ENCODE measurements around the gene RIN1. TPM values are rescaled to one million over a fixed set of nuclear protein-coding genes. Genes with fewer than 3 reads are reported as not detected.
"Not testable (repeated sequence)": the region's sequence is repeated elsewhere in the genome, so short reads cannot be mapped to it uniquely, and the experiment has no call there.

The RIN1 gene
- total RNA-seq, 1 experiment from 2014 or later = 58.0 TPM

DNA sequence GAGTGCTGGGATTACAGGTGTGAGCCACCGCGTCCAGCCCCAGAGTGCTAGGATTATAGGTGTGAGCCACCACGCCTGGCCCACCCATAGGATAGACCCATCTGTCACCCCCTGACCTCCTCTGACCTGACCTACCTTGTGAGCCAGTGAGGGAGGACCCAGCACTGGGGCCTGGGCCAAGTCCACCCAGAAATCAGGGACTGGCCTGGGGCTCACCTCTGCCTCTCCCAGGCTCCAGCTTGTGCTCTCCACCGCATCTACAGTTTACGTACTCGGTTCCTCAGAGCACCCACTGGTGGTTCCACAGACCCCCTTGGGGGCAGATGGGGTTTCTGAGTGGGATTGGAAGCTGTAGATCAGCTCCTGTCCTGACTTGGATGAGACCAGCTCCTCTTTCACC is 28.9 kb upstream of the RIN1 start:
- Histone ChIP-seq H3K9me3 (replicated peaks) (no peaks in the 10 kb centered on the region), H3K36me3 (no peaks in the 10 kb centered on the region), H3K27me3 (replicated peaks) (peaks cover 28% of the 10 kb centered on the region), H3K4me3 (no peak overlapping the region), H3K4me1 (replicated peaks) (no peaks in the 10 kb centered on the region), H3K27ac (no peak overlapping the region)
- no peak for DNase-seq (ENCODE audit: low read depth in 1 of 2, low spot score in 2 of 2)

DNA sequence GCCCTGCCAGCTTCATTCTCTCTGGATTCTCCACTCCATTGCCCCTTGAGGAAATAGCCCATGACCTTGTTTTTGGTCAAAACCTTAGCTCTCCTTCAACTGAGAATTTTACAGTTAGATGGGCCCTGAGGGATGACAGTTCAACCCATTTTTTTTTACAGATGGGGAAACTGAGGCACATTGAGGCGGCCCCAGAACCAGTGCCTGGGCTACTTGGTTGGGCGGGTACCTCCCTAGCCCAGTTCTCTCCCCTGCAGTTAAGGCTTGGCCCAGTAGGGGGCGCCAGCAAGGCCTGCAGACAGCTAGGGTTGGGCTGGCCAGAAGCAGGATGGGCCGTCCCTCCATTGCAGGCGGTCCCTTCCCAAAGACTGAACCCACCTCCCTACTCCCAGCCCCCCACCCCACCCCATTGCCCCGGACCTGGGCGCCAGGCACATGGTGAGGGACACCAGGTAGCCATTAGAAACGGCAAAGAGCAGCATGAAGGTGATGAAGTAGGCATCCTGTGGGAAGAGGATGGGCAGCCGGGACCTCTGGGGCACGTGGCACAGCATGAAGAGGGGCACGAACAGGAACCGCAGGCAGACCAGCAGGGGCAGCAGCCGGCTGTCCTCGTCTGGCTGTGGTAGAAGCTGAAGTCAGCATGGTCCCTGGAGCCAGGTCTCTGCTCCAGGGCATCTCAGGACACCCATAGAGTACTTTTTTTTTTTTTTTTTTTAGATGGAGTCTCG is 27.7 kb upstream of the RIN1 start:
- Histone ChIP-seq H3K27me3 (replicated peaks) (peaks cover 18% of the 10 kb centered on the region), H3K36me3 (no peaks in the 10 kb centered on the region), H3K27ac (no peak overlapping the region), H3K4me3 (no peak overlapping the region), H3K9me3 (replicated peaks) (no peaks in the 10 kb centered on the region), H3K4me1 (replicated peaks) (no peaks in the 10 kb centered on the region)
- peak in 1 of 2 experiments; percentile 79 for DNase-seq (ENCODE audit: low read depth in 1 of 2, low spot score in 2 of 2)

DNA sequence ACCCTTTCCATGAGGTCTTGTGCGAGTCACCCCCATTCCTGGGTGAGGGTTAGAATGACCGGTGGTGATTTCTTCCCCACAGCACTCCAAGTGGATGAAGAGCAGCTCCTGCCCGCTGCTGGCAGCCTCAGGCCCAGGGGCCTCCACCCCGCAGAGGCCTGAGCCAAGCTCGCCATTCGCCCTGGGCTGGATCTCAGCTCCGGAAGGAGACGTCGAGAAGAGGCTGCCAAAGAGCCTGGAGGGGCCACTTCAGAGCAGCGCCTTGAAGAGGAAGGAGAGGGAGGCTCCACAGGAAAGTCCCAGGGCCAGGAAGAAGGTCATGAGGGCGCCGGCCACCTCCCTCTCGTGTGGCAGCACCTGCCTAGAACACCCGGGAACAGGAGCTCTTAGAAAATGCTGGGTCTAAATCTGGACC is 27.0 kb upstream of the RIN1 start:
- DNase-seq (ENCODE audit: low read depth in 1 of 2, low spot score in 2 of 2) = no peak
- no peak overlapping the region for H3K4me3 ChIP-seq

DNA sequence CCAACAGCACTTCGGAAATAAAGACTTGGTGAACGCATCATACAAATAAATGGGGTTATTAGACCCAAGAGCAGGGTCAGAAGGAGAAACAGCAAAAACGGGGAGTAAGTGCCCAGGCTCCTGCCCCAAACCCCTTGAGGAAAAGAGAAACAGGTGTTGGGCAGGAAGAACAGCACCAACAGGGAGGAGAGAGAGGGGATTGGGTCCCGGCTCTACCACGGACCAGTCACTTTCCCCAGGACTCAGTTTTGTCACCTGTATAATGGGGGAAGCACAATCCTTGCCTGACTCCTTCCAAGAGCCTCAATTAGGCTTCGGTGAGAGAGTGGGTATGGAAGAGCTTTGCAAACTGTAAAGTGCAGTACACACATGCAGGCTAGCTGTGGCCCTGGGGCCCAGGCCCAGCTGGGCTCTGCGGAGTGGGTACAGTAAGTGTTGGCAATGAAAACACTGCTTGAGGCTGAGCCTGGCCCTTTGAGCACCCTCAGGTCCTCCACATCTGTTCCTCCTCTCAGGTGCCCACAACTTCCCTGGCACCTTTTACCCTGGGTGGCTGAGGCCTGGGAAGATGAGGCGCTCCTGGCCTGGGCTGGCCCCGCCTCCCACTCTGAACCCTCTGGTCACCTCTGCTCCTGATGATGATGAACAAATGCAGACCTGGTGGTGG is 26.4 kb upstream of the RIN1 start:
- Histone ChIP-seq H3K36me3 (no peaks in the 10 kb centered on the region), H3K27ac (no peak overlapping the region), H3K9me3 (replicated peaks) (no peaks in the 10 kb centered on the region; the same call in 1 of the 2 replicates), H3K4me1 (replicated peaks) (no peaks in the 10 kb centered on the region), H3K4me3 (no peak overlapping the region), H3K27me3 (replicated peaks) (peaks cover 18% of the 10 kb centered on the region)
- no peak for DNase-seq (ENCODE audit: low read depth in 1 of 2, low spot score in 2 of 2)

More for the DNA sequence above, 27.0 kb upstream of the RIN1 start:
- Histone ChIP-seq H3K9me3 (replicated peaks) (no peaks in the 10 kb centered on the region; the same call in 1 of the 2 replicates), H3K27ac (no peak overlapping the region), H3K4me1 (replicated peaks) (no peaks in the 10 kb centered on the region), H3K36me3 (no peaks in the 10 kb centered on the region), H3K27me3 (replicated peaks) (peaks cover 18% of the 10 kb centered on the region)

DNA sequence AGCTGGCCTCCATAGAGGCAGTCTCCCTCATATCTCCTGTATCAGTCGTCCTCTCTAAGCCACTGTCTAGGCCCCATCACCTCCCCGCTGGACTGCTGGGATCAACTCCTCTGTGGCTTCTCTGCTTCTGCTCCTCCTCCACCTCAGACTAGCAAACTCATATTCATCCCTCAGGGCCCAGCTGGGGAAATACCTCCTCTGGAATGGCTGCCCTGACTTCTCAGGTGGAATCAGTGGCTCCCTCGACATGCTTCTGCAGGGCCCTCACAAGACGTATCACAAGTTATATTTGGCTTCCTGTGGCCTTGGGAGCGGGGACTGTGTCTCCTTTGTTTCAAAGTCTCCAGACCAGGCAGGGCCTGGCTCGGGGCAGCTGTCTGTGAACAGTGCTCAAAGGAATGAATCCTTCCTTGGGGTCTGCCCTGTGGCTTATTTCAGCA is 25.3 kb upstream of the RIN1 start:
- peaks cover 9% of the 10 kb centered on the region for H3K27me3 ChIP-seq (replicated peaks)
- no peak overlapping the region for H3K27ac ChIP-seq
- H3K4me3 ChIP-seq = no peak overlapping the region
- H3K9me3 ChIP-seq (replicated peaks) = no peaks in the 10 kb centered on the region; the same call in 1 of the 2 replicates
- DNase-seq (ENCODE audit: low read depth in 1 of 2, low spot score in 2 of 2) = no peak
- H3K4me1 ChIP-seq (replicated peaks) = no peaks in the 10 kb centered on the region
- H3K36me3 ChIP-seq = no peaks in the 10 kb centered on the region

DNA sequence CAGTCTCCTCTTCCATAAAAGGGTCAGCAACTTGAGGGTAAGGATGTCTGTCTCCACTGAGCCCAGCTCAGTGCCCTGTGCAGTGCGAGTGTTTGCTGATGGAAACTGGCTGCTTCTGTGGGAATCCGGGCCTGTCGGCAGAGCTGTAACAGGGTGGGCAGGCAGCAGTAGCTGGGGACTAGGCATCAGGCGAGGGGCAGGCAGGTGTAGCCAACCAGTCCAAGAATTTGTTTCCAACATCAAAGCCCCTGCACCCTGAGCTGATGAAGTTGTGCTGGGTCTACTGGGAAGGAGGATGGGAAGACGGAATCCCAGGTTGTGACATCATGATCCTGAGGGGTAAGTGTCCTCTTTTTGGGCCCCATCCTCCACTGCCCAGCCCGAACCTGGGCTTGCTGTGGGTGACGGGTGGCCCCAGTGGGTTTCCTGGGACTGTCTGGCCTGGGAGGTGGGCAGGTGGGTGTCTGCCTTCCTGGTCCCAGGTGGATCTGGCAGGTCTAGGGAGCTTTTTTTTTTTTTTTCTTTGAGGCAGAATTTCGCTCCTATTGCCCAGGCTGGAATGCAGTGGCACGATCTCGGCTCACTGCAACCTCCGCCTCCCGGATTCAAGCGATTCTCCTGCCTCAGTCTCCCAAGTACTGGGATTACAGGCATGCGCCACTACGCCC is 24.3 kb upstream of the RIN1 start:
- Histone ChIP-seq H3K9me3 (replicated peaks) (no peaks in the 10 kb centered on the region; the same call in 1 of the 2 replicates), H3K4me3 (no peak overlapping the region), H3K36me3 (no peaks in the 10 kb centered on the region), H3K4me1 (replicated peaks) (no peaks in the 10 kb centered on the region), H3K27ac (no peak overlapping the region), H3K27me3 (replicated peaks) (peaks cover 3% of the 10 kb centered on the region; the same call in 1 of the 2 replicates)
- no peak for DNase-seq (ENCODE audit: low read depth in 1 of 2, low spot score in 2 of 2)

DNA sequence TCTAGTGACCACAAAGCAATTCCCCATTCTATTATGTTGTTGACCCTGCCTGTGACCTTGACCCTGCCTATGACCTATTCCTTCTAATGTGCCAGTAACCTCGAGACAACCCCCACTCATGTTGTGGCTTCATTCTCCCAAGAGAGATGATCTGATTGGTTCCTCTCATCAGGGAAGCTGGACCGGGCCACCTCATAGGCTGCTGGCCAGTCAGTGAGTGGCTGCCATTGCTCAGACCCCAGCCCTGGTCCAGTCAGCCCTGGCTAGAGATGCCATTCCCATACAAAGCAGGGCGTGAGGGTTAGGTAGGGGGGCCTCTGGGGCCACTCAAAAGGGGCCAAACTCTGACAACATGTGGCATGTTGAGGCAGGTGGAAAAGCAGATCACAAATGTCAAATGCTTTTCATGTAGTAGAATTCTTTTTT is 23.4 kb upstream of the RIN1 start:
- H3K27me3 ChIP-seq (replicated peaks) = no peaks in the 10 kb centered on the region; the same call in 1 of the 2 replicates
- no peaks in the 10 kb centered on the region; the same call in 1 of the 2 replicates for H3K9me3 ChIP-seq (replicated peaks)
- H3K36me3 ChIP-seq = no peaks in the 10 kb centered on the region
- no peak overlapping the region for H3K27ac ChIP-seq
- H3K4me3 ChIP-seq = no peak overlapping the region
- DNase-seq (ENCODE audit: low read depth in 1 of 2, low spot score in 2 of 2) = no peak
- H3K4me1 ChIP-seq (replicated peaks) = no peaks in the 10 kb centered on the region

DNA sequence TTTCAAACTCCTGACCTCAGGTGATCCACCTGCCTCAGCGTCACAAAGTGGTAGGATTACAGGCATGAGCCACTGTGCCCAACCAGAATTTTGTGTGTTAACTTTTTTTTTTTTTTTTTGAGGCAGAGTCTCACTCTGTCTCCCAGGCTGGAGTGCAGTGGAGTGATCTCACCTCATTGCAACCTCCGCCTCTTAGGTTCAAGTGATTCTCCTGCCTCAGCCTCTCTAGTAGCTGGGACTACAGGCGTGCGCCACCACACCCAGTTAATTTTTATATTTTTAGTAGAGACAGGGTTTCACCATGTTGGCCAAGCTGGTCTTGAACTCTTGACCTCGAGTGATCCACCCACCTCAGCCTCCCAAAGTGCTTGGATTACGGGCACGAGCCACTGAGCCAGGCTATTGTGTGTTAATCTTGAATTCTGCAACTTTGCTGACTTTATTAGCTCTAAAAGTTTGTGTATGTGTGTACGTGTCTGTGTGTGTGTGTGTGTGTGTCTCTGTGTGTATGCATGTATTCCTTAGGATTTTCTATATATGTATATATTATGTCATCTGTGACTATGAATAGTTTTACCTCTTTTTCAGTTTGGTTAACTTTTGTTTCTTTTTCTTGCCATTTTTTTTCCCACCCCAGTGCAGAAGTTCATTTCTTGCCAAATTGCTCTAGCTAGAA is 14.5 kb upstream of the RIN1 start:
- H3K27ac ChIP-seq; DNase-seq (ENCODE audit: low read depth in 1 of 2, low spot score in 2 of 2); H3K36me3 ChIP-seq; H3K27me3 ChIP-seq (replicated peaks); H3K4me3 ChIP-seq; H3K9me3 ChIP-seq (replicated peaks): not testable (repeated sequence)
- peaks cover 15% of the 10 kb centered on the region for H3K4me1 ChIP-seq (replicated peaks)

DNA sequence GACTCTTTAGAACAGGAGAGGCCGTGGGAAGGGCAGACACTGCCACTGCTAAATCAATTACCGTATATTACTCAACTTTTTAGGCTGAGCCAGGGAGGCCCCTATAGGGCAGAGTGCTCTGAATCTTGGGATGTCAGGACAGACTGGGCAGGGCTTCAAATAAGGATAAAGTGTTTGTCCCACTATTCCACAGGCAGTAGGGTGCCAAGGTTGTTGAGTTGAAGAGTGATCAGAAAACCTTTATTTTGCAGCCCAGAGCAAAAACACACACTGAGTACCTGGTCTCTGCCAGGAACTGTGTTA is 12.8 kb upstream of the RIN1 start:
- Histone ChIP-seq H3K27me3 (replicated peaks) (no peaks in the 10 kb centered on the region), H3K36me3 (peaks cover 7% of the 10 kb centered on the region), H3K9me3 (replicated peaks) (no peaks in the 10 kb centered on the region; the same call in 1 of the 2 replicates), H3K4me3 (no peak overlapping the region), H3K27ac (no peak overlapping the region), H3K4me1 (replicated peaks) (peaks cover 28% of the 10 kb centered on the region)
- DNase-seq (ENCODE audit: low read depth in 1 of 2, low spot score in 2 of 2) = no peak

DNA sequence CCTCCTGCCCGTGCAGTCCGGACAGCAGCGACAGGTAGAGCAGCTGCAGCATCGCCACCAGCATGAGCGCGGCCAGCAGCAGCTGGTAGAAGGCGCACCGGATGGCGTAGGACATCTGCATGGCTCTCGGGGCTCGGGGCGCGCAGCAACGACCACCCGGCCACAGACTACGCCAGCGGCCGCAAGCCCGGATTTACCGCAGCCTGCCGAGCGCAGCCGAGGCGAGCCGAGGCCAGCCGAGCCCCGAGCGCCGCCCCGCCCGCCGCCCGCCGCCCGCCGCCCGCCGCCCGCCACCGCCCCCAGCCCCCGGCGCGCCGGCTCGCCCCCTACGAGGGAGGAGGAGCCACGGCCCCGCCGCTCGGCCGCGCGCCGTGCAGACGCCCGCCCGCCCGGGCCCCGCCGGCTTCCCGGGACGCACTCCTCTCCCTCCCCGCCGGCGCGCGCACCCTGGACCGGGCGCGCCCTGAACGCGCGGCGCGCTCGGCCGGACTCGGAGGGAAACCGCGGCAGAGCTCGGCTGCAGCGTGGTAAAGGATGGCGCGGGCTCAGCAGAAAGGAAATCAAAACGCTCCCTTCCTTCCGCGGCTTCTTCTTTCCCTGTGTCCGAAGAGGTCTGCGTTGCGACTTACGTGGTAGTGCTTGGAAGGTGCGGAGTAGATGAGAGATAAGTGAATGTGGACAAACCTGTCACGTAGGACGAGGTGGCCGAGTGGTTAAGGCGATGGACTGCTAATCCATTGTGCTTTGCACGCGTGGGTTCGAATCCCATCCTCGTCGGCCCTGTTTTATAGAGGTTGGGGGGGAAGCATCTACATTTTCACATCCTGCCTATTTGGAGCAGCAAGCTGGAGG is 11.4 kb upstream of the RIN1 start, which contains the start of gene B4GAT1:
Gene B4GAT1 (minus strand): TSS at position 205 of the 852 bp plus-strand sequence. CDS start 84 bp downstream, at position 121.
- H3K4me1 ChIP-seq (replicated peaks) = peaks cover 38% of the 10 kb centered on the region
- DNase-seq (ENCODE audit: low read depth in 1 of 2, low spot score in 2 of 2) = peak; percentile 98 to 99
- no peaks in the 10 kb centered on the region; the same call in 1 of the 2 replicates for H3K9me3 ChIP-seq (replicated peaks)
- H3K27ac ChIP-seq = no peak within 1 kb of the TSS; the same call in 1 of the 2 replicates
- peak within 1 kb of the TSS; percentile 76 for H3K4me3 ChIP-seq
- H3K36me3 ChIP-seq = peaks cover 15% of the 10 kb centered on the region
- H3K27me3 ChIP-seq (replicated peaks) = no peaks in the 10 kb centered on the region

DNA sequence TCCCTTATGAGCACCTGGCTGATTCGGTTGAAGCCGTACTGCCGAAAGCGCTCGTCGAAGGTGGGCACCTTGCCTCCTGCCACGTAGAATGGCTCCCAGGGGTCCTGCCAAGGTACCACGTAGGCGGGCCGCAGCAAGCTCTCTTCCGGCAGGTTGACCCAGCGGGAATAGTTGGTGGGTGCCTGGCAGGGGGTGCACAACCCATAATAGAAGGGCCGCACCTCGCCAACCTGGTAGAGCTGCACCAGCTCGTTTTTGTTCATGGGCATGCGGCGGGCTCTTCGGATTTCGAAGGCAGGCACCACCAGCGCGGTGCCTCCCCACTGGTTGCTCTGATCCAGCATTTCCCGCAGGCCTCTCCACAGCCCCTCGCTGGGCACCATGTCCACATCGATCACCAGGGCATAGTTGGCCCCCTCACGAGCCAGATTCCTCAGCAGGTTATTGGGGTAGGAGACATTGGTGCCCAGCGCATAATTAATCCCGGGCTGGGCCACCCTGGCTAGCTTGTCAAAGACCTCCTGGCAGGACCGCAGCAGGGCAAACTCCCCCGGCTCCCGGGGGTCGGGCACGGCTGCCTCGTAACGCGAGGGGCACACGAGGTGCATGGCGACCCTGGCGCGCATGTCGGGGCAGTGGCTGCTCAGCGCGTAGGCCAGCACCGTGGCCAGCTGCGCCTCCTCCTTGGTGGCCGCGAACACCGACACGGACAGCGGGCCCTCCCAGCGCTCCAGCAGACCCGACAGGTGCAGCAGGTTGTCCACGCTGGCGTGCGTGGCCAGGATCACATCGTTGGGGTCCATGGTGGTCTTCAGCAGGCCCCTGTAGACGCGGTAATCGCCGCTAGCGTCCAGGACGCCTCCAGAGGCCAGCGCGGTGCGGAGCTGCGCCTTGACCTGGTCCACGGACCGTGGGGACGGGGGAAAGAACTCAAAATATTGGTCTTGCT is 10.5 kb upstream of the RIN1 start:
- peak overlapping the region; percentile 76 for H3K4me3 ChIP-seq
- no peaks in the 10 kb centered on the region; the same call in 1 of the 2 replicates for H3K9me3 ChIP-seq (replicated peaks)
- H3K4me1 ChIP-seq (replicated peaks) = peaks cover 38% of the 10 kb centered on the region
- no peak overlapping the region; the same call in 1 of the 2 replicates for H3K27ac ChIP-seq
- H3K36me3 ChIP-seq = peaks cover 24% of the 10 kb centered on the region
- H3K27me3 ChIP-seq (replicated peaks) = no peaks in the 10 kb centered on the region
- peak in 1 of 2 experiments; percentile 50 for DNase-seq (ENCODE audit: low read depth in 1 of 2, low spot score in 2 of 2)

DNA sequence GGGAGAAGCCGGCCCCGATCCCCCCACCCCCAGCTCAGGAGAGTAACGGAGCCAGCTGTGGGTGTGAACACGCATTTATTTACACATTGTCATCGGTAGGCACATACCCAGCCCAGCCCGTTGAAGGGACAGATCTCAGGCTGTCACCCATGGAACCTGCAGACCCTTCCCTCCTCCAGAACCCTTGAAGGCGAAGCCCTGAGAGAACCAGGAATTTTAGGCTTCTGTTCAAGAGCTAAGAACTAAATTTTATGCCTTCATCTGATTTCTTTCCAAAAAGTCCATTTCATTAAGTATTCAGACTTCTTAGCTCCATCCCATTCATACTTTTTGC is 9.0 kb upstream of the RIN1 start:
- no peaks in the 10 kb centered on the region for H3K27me3 ChIP-seq (replicated peaks)
- H3K36me3 ChIP-seq = peaks cover 38% of the 10 kb centered on the region
- H3K9me3 ChIP-seq (replicated peaks) = no peaks in the 10 kb centered on the region; the same call in 1 of the 2 replicates
- H3K4me3 ChIP-seq = peak overlapping the region; percentile 74
- DNase-seq (ENCODE audit: low read depth in 1 of 2, low spot score in 2 of 2) = no peak
- peak overlapping the region; percentile 41 for H3K27ac ChIP-seq
- H3K4me1 ChIP-seq (replicated peaks) = peaks cover 38% of the 10 kb centered on the region

Data from SJSA1 (cell line).